Stomach (tissue), 9 donors: Measurements from ENCODE around the gene NOSTRIN. TPM values are rescaled to one million over a fixed set of nuclear protein-coding genes. Genes with fewer than 3 reads are reported as not detected.

Experiments used
- DNase-seq, 2 donors: peaks; one replicate each; pipeline versions ENCODE4 v3.0.0 to v3.0.0-alpha.2; 2013 to 2019
- H3K27ac ChIP-seq, 5 donors: fragments of 200-600 bp in 4 of 5; sonication (generic) in 4 of 5; one replicate each; pipeline ENCODE4 v1.5.1; 2013 to 2019; ENCODE audit warnings: mild to moderate bottlenecking in 1 of 5, moderate library complexity in 1 of 5
- H3K27me3 ChIP-seq, 3 donors: fragments of 200-600 bp; sonication (generic); one replicate each; pipeline ENCODE4 v1.5.1; 2017 to 2019; ENCODE audit warnings: mixed run types in 1 of 3
- H3K36me3 ChIP-seq, 4 donors: fragments of 200-600 bp; sonication (generic); 1 replicate in 3 of 4; 2 replicates in 1 of 4; pipeline ENCODE4 v1.5.1; 2016 to 2019
- H3K4me1 ChIP-seq, 4 donors: fragments of 200-600 bp; sonication (generic); one replicate each; pipeline ENCODE4 v1.5.1; 2016 to 2019
- H3K4me3 ChIP-seq, 4 donors: fragments of 200-600 bp; sonication (generic) in 3 of 4; one replicate each; pipeline ENCODE4 v1.5.1; 2016 to 2019; ENCODE audit warnings: mild to moderate bottlenecking in 1 of 4
- H3K9me3 ChIP-seq, 4 donors: fragments of 200-600 bp; sonication (generic); one replicate each; pipeline ENCODE4 v1.5.1; 2016 to 2019
- CTCF ChIP-seq, 7 experiments: fragments of 450-650 bp in 4 of 7; fragments of 200-600 bp in 3 of 7; sonication (generic) in 3 of 7; IDR thresholded peaks; one replicate each; pipeline ENCODE4 v1.5.1; 2016 to 2019; ENCODE audit warnings: antibody characterized with exemption in 7 of 7, control low read depth in 2 of 7, mild to moderate bottlenecking in 1 of 7
- EP300 ChIP-seq: sonication (generic); formaldehyde crosslinking; IDR thresholded peaks from one replicate; pipeline ENCODE4 v1.6.1; 2017; ENCODE audit warnings: antibody characterized with exemption
- POLR2A ChIP-seq, 4 donors: fragments of 450-650 bp; IDR thresholded peaks; one replicate each; pipeline ENCODE4 v1.6.1; 2016; ENCODE audit warnings: antibody characterized with exemption in 4 of 4, control low read depth in 2 of 4, mild to moderate bottlenecking in 1 of 4, moderate library complexity in 1 of 4
- POLR2AphosphoS5 ChIP-seq, 3 donors: sonication (generic); formaldehyde crosslinking; IDR thresholded peaks; one replicate each; pipeline ENCODE4 v1.6.1; 2016; ENCODE audit warnings: antibody characterized with exemption in 3 of 3
- WGBS, 5 donors: extraction: QIAGEN DNeasy Blood & Tissue Kit in 3 of 5; methylation state at CpG; one replicate each; pipeline versions ENCODE4 v1.1.5 to v1.1.7; 2013 to 2018; 5-methylcytosine and 5-hydroxymethylcytosine counted together
- intact Hi-C: fragments of 100-400 bp; cut with DNase I; formaldehyde crosslinking; loops from one replicate; pipeline ENCODE4 v1.15.1; 2023; ENCODE audit warnings: low total_unique reads
- polyA plus RNA-seq, 3 donors: library from polyadenylated mRNA; stranded (reverse); fragments of 200-250 nt; gene quantifications; one replicate each; pipeline ENCODE4 v1.2.3, GENCODE V29; 2013
- total RNA-seq, 5 donors: library from RNA; depleted of rRNA; stranded (reverse); fragments of >200 nt; gene quantifications; one replicate each; pipeline versions ENCODE4 v1.1.0 to v1.2.3, GENCODE V29; 2014 to 2016
- donor health status: healthy with polysubstance abuse.
- donor health status: Bipolar disorder and iron deficiency.
- donor health status: healthy.

NOSTRIN gene
- total and polyA plus RNA-seq, 8 donors, result 13.3 to 117 (median 49.4) TPM

DNA sequence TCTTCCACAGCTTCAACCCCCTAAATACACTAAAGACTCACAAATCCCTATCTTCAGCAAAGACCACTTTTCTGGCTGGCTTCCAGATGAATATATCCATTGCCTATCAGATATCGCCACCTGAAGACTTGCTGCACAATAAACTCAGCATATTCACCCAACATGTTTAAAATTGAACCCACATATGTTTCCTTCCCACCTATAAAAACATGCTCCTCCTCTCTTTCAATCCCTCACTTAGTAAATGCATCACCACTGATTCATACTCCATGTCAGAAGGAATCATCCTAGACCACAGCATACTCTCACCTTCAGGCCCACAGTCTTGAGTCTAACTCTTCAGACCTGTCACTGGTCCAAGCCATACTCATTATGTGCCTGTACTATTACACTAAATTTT is 82.5 kb downstream of the NOSTRIN start:
- H3K4me3 ChIP-seq, result no peak overlapping the region
- TF ChIP-seq POLR2A (IDR thresholded peaks at IDR 0.05), result no peak
- no peak for TF ChIP-seq POLR2AphosphoS5 (IDR thresholded peaks at IDR 0.05)
- no peak for TF ChIP-seq CTCF (IDR thresholded peaks at IDR 0.05)
- TF ChIP-seq EP300, result no peak
- DNase-seq, result no peak
- H3K36me3 ChIP-seq, result no peaks in the 10 kb centered on the region
- WGBS, 5 donors, result 96 to 100% (median 97%) methylated on average over 1 of the region's 1 CpG
- no peaks in the 10 kb centered on the region for H3K27me3 ChIP-seq
- peaks cover 0 to 13% (median 10%) of the 10 kb centered on the region in 4 donors for H3K4me1 ChIP-seq
- intact Hi-C loops, result no loop called here
- H3K27ac ChIP-seq, result no peak overlapping the region
- H3K9me3 ChIP-seq, result no peaks in the 10 kb centered on the region

- intact Hi-C loops, result no loop called here
- H3K36me3 ChIP-seq, result no peaks in the 10 kb centered on the region
- no peaks in the 10 kb centered on the region for H3K27me3 ChIP-seq
- TF ChIP-seq POLR2AphosphoS5 (IDR thresholded peaks at IDR 0.05) (no peak), POLR2A (IDR thresholded peaks at IDR 0.05) (no peak), CTCF (IDR thresholded peaks at IDR 0.05) (no peak), EP300 (no peak)
- no peak for DNase-seq
- 23 to 38% (median 31%) methylated on average over 3 of the region's 3 CpGs for WGBS, 5 donors
- no peaks in the 10 kb centered on the region for H3K9me3 ChIP-seq
- peaks cover 0 to 17% (median 12%) of the 10 kb centered on the region in 4 donors for H3K4me1 ChIP-seq
- H3K27ac ChIP-seq, result no peak overlapping the region
- H3K4me3 ChIP-seq, result peak overlapping the region; percentile 48 to 70 (median 61)
These were observed 87.2 kb downstream of the NOSTRIN start for GRCh38 chr2:168889635-168890005.

DNA sequence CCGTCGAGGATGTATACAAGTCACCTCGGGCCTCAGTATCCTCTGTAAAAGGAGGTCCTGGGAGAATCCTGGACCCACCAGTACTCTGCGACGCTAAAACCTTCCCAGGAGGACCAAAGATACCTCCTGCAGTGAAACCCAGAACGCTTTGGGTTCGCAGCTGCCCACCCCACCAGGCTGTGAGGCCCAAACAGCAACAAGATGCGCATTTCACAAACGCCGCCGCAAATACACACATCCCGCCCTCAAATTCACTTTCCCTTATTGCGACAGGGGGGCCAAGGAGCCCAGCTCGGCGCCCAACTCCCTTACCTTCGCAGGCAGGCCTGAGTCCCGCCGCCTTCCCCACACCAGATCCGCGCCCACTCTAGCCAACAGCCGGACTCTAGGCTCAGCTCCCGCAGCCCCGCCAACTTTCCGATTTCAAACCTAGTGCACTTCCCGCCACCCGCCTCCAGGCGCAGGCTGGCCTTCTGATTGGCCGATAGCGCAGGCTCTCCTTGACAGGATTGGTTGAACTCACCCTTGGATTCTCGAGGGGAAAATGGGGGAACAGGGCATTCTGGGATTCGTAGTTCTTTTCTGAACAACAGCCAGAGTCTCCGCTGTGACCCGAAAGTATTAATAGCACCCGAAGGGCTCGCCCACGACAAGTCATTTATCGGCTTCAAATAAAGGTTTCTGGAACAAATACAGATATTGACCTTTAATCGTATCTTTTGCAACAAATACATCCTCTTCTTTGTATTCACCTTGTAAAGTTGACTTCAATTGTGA is 87.8 kb downstream of the NOSTRIN start, which contains the start of gene SPC25:
Gene SPC25 (minus strand): TSS at position 425 of the 777 bp plus-strand sequence. CDS start 911 bp downstream, outside the sequence.
- Histone ChIP-seq H3K36me3 (no peaks in the 10 kb centered on the region), H3K9me3 (no peaks in the 10 kb centered on the region), H3K27ac (no peak within 1 kb of the TSS), H3K27me3 (no peaks in the 10 kb centered on the region), H3K4me1 (peaks cover 0 to 17% (median 12%) of the 10 kb centered on the region in 4 donors), H3K4me3 (peak within 1 kb of the TSS; percentile 48 to 70 (median 61))
- TF ChIP-seq CTCF (IDR thresholded peaks at IDR 0.05) (peak in 5 of 7 experiments; percentile 6 to 21 (median 13)), EP300 (no peak), POLR2A (IDR thresholded peaks at IDR 0.05) (no peak), POLR2AphosphoS5 (IDR thresholded peaks at IDR 0.05) (peak in 1 of 3 donors; percentile 33)
- DNase-seq, result peak; percentile 86 to 97
- intact Hi-C loops, result no loop called here
- WGBS, 5 donors, result 0 to 1% (median 1%) methylated on average over 38 of the region's 38 CpGs

DNA sequence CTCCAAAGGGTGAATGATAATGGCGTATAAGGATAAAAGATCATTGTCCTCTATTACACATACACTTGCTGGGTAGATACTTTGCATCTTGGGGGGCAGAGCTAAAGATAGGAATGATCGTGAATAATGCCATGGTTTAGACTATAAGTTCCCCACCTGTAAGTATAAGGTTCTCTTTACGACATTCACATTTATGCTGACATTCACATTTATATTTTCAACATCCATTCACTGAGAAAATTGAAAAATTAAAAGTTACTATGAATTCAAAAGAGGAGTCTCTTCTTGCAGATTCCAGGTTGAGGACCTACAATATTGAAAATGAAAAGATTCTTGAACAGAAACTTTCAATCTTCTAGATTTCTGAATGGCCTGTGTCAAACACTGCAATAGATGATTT is 89.9 kb downstream of the NOSTRIN start:
- no peak for TF ChIP-seq EP300
- no peak for TF ChIP-seq POLR2A (IDR thresholded peaks at IDR 0.05)
- no peak for TF ChIP-seq POLR2AphosphoS5 (IDR thresholded peaks at IDR 0.05)
- TF ChIP-seq CTCF (IDR thresholded peaks at IDR 0.05), result no peak
- WGBS, 5 donors, result 81 to 89% (median 84%) methylated on average over 3 of the region's 3 CpGs
- peaks cover 0 to 17% (median 12%) of the 10 kb centered on the region in 4 donors for H3K4me1 ChIP-seq
- no peak overlapping the region for H3K27ac ChIP-seq
- no peaks in the 10 kb centered on the region for H3K27me3 ChIP-seq
- H3K9me3 ChIP-seq, result no peaks in the 10 kb centered on the region
- intact Hi-C loops, result no loop called here
- DNase-seq, result no peak
- H3K36me3 ChIP-seq, result no peaks in the 10 kb centered on the region
- H3K4me3 ChIP-seq, result no peak overlapping the region
